Subcutaneous adipose tissue (tissue), 4 donors: ENCODE results near the gene ABHD12. TPM values are rescaled to one million over a fixed set of nuclear protein-coding genes. Genes with fewer than 3 reads are reported as not detected.

Experiments used
- CTCF ChIP-seq: fragments of 450-650 bp; IDR thresholded peaks from one replicate; pipeline ENCODE4 v1.5.1; 2016; ENCODE audit warnings: low read depth, mild to moderate bottlenecking, control low read depth, antibody characterized with exemption, moderate library complexity
- total RNA-seq, 4 donors: library from RNA; depleted of rRNA; stranded (reverse); fragments of >200 nt; gene quantifications; one replicate each; pipeline ENCODE4 v1.1.0, GENCODE V29; 2016

ABHD12 gene
- total RNA-seq, 4 donors from 2014 or later = 36.5 to 60.3 (median 51.6) TPM

GRCh38 chr20:25317351-25318075 lies 73.1 kb downstream of the ABHD12 start:
- no peak for TF ChIP-seq CTCF

- no peak for TF ChIP-seq CTCF
These were observed 74.0 kb downstream of the ABHD12 start for GRCh38 chr20:25316506-25317190.

GRCh38 chr20:25315418-25316210 lies 75.0 kb downstream of the ABHD12 start:
- TF ChIP-seq CTCF = no peak

- TF ChIP-seq CTCF = no peak
These were observed 75.9 kb downstream of the ABHD12 start for GRCh38 chr20:25314497-25315417.

GRCh38 chr20:25313593-25313992 lies 77.0 kb downstream of the ABHD12 start:
- TF ChIP-seq CTCF = no peak

GRCh38 chr20:25310921-25311728 lies 79.5 kb downstream of the ABHD12 start:
- TF ChIP-seq CTCF = no peak
